GM12874 (cell line): ENCODE data around the gene TEAD4.

ENCODE experiments used
- TF ChIP-seq, protein P1 (sequence below): IDR thresholded peaks from 2 replicates; pipeline ENCODE4 v1.5.1; 2011; ENCODE audit warnings: low read depth, mild to moderate bottlenecking, control low read depth, low read length, moderate library complexity; ENCODE audit not compliant: insufficient read depth

TEAD4 gene

DNA sequence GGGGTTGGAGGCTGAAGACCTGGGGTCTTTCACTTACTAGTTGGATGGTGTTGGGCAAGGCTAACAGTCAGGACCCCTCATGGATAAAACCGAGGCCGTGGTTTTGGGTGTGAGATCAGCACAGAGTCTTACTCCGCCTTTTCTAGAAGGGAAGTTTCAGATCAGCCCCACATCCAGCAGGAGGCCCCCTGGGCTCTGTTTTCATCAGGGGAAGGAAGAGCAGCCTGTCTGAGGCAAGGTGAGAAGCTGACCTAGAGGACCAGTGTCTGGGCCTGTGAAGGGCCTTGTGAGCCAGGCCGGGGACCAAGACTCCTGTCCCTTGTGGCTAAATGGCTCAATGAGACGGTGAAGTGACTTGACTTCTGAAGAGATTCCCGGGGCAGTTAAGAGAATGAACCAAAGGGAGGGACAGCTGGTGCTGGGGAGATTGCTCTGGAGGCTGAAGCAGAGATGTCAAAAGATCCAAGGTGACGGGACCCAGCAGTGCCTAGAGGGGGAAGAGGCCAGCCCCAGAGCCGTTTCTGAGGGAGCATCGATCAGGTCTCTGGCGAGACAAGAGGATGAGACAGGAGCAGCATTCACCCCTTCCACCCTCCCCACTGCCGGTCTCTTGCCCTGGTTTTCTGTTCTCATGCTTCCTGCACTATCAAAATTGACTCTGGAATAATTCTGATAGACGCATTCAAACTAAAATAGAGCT, 77.9 kb downstream of the TEAD4 start:
- TF ChIP-seq, protein P1, sequence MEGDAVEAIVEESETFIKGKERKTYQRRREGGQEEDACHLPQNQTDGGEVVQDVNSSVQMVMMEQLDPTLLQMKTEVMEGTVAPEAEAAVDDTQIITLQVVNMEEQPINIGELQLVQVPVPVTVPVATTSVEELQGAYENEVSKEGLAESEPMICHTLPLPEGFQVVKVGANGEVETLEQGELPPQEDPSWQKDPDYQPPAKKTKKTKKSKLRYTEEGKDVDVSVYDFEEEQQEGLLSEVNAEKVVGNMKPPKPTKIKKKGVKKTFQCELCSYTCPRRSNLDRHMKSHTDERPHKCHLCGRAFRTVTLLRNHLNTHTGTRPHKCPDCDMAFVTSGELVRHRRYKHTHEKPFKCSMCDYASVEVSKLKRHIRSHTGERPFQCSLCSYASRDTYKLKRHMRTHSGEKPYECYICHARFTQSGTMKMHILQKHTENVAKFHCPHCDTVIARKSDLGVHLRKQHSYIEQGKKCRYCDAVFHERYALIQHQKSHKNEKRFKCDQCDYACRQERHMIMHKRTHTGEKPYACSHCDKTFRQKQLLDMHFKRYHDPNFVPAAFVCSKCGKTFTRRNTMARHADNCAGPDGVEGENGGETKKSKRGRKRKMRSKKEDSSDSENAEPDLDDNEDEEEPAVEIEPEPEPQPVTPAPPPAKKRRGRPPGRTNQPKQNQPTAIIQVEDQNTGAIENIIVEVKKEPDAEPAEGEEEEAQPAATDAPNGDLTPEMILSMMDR = no peak

DNA sequence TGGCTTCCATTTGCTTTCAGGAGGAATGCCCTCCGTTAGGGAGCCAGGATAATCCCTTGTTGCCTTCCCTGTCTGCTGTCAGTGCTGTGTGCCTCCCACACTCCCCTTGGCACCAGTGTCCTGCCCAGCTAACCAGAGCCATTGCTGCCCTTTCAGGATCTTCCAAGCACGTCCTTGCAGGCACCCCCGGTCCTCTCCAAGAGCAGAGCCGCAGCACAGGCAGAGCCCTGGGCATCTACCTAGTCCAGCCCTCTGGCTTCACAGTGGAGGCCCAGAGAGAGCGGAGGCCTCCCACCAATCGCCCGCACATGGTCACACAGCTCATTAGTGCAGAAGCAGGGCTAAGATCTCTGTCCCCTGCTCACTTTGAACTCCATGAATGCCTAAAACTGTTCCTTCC, 79.0 kb downstream of the TEAD4 start:
- TF ChIP-seq, protein P1 = no peak

DNA sequence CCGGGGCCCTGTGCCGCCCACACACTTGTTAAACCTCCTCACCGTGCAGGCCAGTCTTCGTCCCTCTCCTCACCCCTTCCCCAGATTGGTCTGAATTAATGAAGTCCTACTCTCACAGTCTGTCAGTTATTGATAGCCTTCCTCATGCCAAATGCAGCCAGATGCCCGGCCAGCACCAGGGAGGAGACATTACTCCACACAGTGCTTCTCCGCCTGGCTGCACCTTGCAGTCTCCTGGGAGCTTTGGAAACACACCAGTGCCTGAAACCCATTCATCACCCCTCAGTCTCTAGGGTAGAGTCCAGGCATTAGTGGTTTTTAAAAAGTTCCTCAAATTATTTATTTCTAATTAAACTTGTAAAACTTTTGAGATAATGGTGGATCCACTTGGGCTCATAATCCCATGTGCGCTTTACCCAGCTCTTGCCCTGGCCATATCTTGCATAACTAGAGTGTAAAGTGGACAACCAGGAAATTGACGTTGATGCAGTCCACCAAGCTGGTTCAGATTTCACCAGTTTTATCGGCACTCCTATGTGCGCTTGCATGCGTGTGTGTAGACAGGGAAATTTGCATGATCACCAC, 79.8 kb downstream of the TEAD4 start:
- TF ChIP-seq, protein P1 = no peak

DNA sequence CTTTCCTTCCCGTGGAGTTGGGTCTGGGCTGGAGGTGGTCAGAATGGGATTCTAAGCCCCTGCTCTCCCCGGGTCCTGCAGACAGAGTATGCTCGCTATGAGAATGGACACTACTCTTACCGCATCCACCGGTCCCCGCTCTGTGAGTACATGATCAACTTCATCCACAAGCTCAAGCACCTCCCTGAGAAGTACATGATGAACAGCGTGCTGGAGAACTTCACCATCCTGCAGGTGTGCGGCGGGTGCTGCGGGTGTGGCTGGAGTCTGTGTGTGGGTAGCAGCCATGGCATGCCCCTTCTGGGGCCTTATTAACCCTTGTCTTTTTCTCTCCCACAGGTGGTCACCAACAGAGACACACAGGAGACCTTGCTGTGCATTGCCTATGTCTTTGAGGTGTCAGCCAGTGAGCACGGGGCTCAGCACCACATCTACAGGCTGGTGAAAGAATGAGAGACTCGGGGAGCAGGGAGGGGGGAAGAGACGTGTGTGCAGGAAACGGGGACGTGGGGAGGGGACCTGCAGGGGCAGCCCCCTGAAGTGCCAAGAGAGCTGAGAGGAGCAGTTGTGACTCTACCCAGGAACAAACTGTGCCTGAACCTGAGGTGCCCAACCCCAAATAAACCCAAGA, 80.9 kb downstream of the TEAD4 start:
- TF ChIP-seq, protein P1 = no peak

DNA sequence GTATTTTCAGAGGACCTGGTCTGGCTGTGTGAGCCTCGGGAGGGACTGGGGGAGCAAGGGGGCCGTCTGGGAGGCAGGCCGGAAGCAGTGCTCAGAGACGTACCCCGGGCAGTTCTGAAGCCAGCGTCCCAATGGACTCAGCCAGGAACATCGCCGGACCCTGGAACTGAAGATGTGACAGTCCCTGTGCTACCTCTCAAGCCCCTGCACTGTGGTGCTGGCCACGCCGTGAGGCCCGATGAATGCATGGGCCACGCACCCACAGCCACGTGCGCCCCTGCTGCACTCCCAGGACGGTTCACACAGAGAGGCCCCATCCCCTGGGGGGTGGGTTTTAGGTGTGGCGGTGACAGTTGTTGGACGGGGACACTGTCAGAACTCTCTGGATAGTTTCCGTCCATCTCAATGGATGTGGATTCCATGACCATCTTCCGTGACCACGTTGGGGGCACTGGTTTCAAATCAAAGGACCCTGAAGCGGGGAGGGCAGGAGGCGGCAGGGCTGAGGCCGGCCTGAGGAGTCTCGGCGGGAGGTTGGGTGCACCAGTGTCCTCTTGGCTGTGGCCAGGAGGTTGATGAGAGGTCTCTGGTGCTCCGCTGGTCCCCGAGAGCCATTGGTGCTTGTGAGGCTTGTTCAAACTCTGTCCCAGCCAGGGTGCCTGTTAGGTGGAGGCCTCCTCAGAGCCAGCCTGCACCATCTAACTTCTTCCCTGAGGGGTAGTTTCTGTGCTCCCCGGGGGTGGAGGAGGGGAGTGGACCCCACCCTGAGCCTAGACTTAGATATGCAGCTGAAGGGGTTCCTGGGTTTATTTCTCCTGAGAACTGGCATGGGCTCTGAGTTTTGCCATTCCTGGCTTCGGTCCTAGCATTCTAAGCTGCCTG, 81.7 kb downstream of the TEAD4 start:
- TF ChIP-seq, protein P1 = no peak

DNA sequence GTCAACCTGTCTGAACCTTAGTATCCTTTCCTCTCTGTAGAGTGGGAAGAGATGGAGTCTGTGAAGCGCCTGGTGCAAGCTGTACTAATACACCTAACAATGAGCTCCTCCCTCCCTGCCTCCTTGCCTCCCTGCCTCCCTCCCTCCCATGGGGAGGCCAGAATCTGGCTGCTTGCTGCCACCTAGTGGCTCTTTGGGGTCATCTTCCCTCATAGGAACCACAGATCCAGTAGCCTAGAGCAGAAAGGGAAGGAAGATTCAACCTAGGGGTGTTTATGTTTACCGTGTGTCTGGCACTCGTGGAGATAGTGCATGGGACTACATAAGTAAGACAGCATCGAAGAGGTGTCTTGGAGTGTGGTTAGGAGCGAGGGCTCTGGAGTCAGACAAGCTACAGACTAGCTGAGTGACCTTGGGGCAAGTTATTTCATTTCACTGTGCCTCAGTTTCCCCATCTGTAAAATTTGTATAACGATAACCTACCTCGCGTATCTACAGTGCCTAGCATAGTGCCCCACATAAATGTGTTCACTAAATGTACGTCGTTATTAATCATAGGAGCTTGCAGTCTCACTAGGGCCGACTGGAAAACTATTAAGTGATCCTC, 82.5 kb downstream of the TEAD4 start:
- TF ChIP-seq, protein P1 = peak; percentile 76

DNA sequence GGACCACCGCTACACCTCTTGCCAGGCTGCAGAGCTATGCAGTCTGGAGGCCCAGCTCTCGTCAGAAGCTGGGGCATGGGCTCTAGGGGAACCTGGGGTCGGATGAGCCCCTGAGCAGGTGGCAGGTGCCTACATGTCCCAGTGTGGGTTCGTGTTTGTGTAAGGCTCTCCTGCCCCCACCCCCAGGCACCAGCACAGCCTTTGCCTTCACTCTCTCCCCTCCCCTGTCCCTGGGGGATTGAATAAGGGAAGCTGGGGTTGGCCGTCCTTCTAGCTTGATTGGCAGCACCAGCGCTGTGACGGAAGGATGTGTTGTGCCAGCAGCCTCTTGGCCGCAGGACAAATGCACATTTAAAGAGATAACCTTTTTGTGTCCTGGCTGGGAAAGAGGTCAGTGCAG, 83.2 kb downstream of the TEAD4 start:
- TF ChIP-seq, protein P1 = no peak
